Erythroblast (primary cell): ENCODE results near the gene MUC2.

Experiments used
- DNase-seq, 2 experiments: peaks; one replicate each; lab custom pipeline; 2025; lab: John Stamatoyannopoulos, UW
- GATA1 ChIP-seq: IDR thresholded peaks from 2 replicates; pipeline ENCODE4 v1.6.1; 2011; ENCODE audit warnings: low read depth, mild to moderate bottlenecking, control low read depth, low read length, moderate library complexity
- POLR2A ChIP-seq: IDR thresholded peaks from 2 replicates; pipeline ENCODE4 v1.6.1; 2011; ENCODE audit warnings: mild to moderate bottlenecking, low read length

MUC2 gene

DNA sequence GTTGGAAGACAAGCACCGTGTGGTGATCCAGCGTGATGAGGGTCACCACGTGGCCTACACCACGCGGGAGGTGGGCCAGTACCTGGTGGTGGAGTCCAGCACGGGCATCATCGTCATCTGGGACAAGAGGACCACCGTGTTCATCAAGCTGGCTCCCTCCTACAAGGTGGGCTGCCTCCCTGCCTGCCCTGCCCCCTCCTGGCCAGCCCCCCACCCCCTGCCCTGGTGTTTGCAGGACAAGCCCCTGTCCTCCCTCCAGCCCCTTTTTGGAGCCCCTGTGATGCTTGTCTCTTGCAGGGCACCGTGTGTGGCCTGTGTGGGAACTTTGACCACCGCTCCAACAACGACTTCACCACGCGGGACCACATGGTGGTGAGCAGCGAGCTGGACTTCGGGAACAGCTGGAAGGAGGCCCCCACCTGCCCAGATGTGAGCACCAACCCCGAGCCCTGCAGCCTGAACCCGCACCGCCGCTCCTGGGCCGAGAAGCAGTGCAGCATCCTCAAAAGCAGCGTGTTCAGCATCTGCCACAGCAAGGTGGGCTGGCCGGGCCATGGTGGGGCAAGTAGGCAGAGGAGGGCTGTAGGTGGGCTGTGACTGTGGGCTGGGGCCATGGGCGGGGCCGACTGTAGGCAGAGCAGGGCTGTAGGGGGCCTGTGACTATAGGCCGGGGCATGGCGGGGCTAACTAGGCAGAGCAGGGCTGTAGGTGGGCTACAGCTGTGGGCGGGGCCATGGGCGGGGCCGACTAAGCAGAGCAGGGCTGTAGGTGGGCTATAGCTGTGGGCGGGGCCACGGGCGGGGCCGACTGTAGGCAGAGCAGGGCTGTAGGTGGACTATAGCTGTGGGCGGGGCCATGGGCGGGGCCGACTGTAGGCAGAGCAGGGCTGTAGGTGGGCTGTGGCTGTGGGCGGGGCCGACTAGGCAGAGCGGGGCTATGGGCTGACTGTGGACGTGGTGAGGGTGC is 13.6 kb downstream of the MUC2 start:
- no peak for DNase-seq
- TF ChIP-seq GATA1 (no peak), POLR2A (no peak)

DNA sequence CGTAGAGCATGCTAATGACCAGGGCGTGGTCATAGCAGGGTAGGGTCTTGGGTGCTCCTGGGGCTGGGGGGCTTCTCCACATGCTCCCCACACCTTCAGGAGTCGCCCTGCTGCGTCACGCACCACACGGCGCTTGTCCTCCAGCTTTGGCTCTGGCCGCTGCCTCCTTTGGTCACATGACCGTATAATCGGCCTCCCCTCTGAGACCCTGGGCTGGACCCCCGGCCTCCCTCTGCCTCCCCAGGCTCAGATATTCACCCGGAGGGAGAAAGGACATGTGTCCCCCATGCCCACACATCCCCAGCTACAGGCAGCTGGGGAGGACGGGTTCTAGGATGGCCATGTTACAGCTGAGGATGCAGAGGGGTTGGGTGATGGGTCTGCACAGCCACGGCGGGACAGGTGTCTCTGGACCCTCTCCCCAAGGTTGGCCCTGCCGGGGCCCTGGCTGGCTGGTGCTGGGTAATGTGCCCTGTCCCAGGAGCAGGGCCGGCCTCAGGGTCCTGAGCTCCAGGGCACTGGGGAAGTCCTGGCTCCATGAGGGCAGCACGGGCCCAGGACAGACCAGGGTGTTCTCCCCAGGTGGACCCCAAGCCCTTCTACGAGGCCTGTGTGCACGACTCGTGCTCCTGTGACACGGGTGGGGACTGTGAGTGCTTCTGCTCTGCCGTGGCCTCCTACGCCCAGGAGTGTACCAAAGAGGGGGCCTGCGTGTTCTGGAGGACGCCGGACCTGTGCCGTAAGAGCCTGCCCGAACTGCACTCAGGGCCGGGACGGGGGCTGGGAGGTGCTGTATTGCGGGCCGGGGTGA is 14.5 kb downstream of the MUC2 start:
- DNase-seq = no peak
- TF ChIP-seq GATA1 (no peak), POLR2A (no peak)

DNA sequence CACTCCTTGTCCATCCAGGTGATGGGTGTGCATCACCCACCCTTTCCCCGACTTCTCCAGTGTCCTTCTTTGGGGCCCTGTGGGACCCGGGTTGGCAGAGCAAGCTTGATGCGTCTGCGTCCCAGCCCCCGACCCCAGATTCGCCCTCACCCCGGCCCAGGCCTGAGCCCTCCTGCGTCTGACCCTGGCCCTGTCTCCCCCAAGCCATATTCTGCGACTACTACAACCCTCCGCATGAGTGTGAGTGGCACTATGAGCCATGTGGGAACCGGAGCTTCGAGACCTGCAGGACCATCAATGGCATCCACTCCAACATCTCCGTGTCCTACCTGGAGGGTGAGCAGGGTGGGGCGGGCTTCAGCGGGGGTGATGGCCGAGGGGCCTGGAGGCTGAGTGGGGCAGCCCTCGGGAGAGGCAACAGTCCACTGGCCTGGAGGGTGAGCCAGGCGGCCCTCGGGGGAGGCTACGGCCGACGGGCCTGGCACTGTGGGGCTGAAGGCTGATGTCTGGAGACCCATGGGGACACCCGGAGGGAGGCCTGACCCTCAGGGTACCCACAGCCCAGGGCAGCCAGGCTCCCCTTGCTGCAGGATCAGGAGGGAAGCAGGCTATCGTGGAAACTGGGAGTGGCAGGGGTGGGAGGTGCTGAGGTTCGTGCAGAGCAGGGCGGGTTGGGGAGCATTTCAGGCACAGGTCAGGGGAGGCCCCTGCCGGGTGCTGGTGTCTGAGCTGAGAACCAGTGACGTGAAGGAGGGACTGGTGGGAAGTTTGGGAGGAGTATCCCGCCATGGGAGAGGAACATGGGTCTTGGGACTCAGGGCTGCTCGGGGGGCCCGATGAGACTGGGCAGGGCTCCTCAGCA is 15.3 kb downstream of the MUC2 start:
- no peak for DNase-seq
- TF ChIP-seq GATA1 (no peak), POLR2A (no peak)

DNA sequence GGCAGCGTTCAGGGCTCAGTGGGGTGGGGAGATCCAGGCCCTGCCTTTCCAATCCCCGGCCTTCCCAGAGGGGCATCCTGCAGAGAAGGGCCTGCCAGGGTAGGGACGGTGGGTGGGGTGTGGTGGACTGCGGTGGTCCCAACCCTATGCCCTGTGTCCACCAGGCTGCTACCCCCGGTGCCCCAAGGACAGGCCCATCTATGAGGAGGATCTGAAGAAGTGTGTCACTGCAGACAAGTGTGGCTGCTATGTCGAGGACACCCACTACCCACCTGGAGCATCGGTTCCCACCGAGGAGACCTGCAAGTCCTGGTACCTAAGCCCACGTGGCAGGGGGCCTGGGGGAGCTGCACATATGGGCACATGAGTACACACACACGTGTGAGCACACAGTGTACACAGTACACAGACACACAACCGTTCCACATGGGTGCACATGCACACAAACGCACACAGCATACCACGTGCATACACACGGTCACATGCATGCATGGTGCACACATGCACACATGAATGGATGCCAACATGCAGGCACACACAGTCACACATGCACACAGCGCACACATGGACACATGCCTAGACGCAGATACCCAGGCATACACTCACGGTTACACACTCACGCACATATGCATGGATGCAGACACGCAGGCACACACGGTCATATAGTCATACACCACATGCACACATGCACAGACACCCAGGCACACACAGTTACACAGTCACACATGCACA is 16.1 kb downstream of the MUC2 start:
- DNase-seq = no peak
- no peak for TF ChIP-seq POLR2A
- TF ChIP-seq GATA1 = no peak

DNA sequence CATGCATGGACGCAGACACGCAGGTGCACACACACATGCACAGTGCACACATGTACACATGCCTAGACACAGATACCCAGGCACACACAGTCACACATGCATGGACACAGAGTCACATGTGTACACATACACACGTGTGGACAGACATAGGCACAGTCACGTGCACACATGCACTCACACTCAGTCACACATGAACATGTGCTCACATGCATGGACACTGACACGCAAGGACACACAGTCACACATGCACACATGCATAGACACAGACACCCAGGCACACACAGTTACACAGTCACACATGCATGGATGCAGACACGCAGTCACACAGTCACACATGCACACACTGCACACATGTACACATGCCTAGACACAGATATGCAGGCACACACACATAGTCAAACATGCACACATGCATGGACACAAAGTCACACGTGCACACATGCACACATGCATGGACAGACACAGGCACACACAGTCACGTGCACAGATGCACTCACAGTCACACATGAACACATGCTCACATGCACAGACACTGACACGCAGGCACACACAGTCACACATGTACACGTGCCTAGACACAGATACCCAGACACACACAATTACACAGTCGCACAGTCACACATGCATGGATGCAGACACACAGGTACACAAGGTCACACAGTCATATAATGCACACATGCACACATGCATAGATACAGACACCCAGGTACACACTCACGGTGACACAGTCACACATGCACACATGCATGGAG is 16.8 kb downstream of the MUC2 start:
- TF ChIP-seq POLR2A (no peak), GATA1 (no peak)
- no peak for DNase-seq

DNA sequence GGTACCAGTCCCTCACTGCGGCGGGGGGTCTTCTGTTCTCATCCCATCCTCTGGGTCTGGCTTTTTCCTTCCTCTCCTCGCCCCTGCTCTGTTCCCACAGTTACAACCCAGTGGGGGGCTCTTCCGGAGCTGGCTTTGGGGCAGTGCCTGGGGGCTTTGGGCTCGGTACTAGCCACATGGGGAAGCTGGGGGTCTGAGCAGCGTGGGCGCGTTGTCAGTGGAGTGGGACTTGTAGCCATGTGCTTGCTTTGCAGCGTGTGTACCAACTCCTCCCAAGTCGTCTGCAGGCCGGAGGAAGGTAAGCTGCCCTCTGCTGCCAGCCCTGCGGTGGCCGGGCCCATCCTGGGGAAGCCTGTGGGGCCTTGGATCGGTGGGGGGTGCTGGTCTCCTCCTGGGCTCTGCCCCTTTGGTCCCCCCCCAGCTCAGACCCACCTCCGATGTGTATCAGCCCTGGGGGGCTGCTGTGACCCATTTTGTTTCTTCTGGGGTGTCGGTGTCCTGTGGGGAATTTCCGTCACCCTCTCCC is 17.5 kb downstream of the MUC2 start:
- TF ChIP-seq GATA1 (no peak), POLR2A (no peak)
- no peak for DNase-seq

DNA sequence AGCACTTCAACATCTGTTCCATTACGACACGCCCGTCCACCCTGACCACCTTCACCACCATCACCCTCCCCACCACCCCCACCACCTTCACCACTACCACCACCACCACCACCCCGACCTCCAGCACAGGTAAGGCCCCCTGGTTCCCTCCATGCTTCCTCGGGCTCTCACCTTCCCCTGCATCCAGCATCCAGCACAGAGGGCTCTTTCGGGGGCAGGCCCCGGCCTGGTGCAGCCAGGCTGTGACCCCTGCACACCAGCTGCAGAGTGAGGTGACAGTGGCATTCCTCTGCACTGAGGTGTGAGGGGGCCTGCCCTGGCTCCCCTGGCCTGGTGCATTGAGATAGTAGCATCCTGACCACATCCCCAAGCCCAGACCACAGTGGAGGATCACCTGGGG is 18.2 kb downstream of the MUC2 start:
- DNase-seq = no peak
- TF ChIP-seq GATA1 (no peak), POLR2A (no peak)

DNA sequence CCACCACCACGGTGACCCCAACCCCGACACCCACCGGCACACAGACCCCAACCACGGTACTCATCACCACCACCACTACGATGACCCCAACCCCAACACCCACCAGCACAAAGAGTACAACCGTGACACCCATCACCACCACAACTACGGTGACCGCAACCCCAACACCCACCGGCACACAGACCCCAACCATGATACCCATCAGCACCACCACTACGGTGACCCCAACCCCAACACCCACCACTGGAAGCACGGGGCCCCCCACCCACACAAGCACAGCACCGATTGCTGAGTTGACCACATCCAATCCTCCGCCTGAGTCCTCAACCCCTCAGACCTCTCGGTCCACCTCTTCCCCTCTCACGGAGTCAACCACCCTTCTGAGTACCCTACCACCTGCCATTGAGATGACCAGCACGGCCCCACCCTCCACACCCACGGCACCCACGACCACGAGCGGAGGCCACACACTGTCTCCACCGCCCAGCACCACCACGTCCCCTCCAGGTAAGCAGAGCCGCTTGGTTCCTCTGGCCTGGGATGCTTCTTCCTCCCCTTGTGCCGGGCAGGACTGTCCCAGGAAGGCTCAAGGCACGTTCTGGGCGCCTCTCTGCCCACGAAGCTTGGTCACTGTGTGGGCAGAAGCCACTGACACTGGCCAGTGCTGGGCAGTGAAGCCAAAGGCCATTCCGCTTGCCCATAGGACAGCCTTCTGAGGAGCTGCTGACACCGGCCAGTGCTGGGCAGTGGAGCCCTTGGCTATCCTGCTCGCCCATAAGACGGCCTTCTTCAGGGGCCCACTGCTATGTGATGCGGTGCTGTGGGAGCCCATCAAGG is 25.1 kb downstream of the MUC2 start:
- no peak for TF ChIP-seq POLR2A
- no peak for TF ChIP-seq GATA1
- DNase-seq = no peak

DNA sequence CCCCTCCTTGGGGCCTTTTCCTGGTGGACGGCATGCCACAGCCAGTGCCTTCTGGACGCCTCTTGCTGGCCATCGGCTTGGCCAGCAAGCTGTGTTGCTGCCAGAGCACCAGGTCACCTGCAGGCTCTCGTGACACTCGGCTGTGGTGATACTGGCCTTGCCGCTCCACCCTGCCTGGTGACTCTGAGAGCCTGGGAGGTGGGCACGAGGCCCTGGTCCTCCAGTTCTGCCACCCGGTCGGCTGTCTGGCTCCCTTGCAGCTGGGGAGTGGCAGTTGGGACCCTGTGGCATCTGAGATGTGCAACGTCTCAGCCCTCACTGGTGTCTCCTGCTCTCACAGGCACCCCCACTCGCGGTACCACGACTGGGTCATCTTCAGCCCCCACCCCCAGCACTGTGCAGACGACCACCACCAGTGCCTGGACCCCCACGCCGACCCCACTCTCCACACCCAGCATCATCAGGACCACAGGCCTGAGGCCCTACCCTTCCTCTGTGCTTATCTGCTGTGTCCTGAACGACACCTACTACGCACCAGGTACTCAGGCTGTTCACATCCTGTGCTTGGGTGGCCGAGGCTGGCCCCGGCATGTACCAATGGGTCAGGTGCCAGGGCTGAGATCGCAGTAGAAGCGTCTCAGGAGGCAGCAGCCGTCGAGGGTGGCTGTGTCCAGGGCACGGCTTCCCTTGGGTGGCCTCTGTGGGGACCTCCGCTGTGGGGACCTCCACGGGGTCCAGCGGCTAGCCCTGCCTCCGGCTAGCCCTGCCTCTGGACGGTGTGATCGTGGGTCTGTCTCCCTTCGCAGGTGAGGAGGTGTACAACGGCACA is 26.0 kb downstream of the MUC2 start:
- DNase-seq = no peak
- TF ChIP-seq GATA1 (no peak), POLR2A (no peak)

DNA sequence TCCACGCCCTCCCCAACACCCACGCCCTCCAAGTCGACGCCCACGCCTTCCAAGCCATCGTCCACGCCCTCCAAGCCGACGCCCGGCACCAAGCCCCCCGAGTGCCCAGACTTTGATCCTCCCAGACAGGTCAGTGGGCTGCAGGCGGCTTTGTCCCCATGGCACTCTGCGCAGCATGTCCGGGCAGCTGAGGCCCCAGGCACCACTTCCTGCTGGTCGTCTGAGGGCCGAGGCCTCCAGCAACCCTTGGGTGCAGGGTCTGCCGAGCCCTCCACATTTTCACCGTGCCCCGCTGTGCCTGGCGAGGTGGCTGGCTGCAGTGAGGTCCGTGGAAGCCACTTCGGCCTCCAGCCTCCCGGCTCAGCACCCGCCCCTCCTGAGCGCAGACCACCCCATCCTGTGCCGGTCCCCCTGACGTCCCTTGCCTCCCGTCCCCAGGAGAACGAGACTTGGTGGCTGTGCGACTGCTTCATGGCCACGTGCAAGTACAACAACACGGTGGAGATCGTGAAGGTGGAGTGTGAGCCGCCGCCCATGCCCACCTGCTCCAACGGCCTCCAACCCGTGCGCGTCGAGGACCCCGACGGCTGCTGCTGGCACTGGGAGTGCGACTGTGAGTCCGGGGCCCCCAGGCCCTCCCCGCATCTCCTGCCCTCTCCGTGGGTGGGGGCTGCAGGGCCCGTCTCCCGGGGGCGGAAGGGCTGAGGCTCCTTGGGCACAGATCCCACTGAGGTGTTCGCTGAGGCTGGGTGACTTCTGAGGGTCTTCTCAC is 26.8 kb downstream of the MUC2 start:
- no peak for DNase-seq
- no peak for TF ChIP-seq GATA1
- no peak for TF ChIP-seq POLR2A
